ENCODE measurements around the gene XKR7.

Gene XKR7

GRCh38 chr20:31954500-31954899 is 13.5 kb upstream of the XKR7 start:
- TF ChIP-seq ZFX (IDR thresholded peaks at IDR 0.05; ENCODE audit: borderline replicate concordance) (no peak), CTCF (IDR thresholded peaks at IDR 0.05) (no peak)
- H3K27ac ChIP-seq, result no peak overlapping the region

GRCh38 chr20:31956556-31957526 is 11.1 kb upstream of the XKR7 start:
- TF ChIP-seq ZFX (IDR thresholded peaks at IDR 0.05; ENCODE audit: borderline replicate concordance) (no peak), CTCF (IDR thresholded peaks at IDR 0.05) (no peak)
- no peak overlapping the region for H3K27ac ChIP-seq

- H3K27ac ChIP-seq, result no peak overlapping the region
- no peak for TF ChIP-seq ZFX (IDR thresholded peaks at IDR 0.05; ENCODE audit: borderline replicate concordance)
- TF ChIP-seq CTCF (IDR thresholded peaks at IDR 0.05), result no peak
Measured at GRCh38 chr20:31962761-31963160, 5.2 kb upstream of the XKR7 start.

GRCh38 chr20:31963889-31964288 is 4.1 kb upstream of the XKR7 start:
- no peak overlapping the region for H3K27ac ChIP-seq
- TF ChIP-seq ZFX (IDR thresholded peaks at IDR 0.05; ENCODE audit: borderline replicate concordance), result no peak
- TF ChIP-seq CTCF (IDR thresholded peaks at IDR 0.05), result no peak

- H3K27ac ChIP-seq, result no peak overlapping the region
- no peak for TF ChIP-seq CTCF (IDR thresholded peaks at IDR 0.05)
Measured at GRCh38 chr20:31966991-31967655, 828 bp upstream of the XKR7 start.

- TF ChIP-seq ZFX (IDR thresholded peaks at IDR 0.05; ENCODE audit: borderline replicate concordance), result no peak
- TF ChIP-seq CTCF (IDR thresholded peaks at IDR 0.05), result no peak
- no peak overlapping the region for H3K27ac ChIP-seq
Measured at GRCh38 chr20:31968291-31969126, 558 bp downstream of the XKR7 start.
